Ammon's horn (tissue), 1 donor: ENCODE results near the gene SLC29A3.

Experiments used
- DNase-seq: peaks from one replicate; pipeline ENCODE4 v3.0.0-alpha.2; 2016; ENCODE audit warnings: low spot score

Gene SLC29A3

GRCh38 chr10:71321386-71321785 lies 2.3 kb downstream of the SLC29A3 start:
- DNase-seq: no peak

DNA sequence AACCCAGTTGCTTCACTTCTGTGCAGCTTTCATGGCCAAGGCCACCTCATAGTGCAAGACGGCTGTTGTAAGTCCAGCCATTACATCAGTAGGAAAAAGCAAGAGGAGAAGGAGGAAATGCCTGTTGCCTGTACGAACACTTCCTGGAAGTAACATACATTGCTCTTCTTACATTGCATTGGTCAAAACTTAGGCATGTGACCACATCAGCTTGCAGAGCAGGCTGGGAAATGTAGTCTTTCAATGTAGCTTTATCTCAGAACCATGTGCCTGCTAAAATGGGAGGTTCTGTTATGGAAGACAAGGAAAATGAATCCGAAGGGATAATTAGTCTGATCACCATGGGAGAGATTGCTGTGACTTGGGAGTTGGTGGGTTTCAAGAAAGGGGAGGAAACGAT lies 4.3 kb downstream of the SLC29A3 start:
- DNase-seq: no peak

DNA sequence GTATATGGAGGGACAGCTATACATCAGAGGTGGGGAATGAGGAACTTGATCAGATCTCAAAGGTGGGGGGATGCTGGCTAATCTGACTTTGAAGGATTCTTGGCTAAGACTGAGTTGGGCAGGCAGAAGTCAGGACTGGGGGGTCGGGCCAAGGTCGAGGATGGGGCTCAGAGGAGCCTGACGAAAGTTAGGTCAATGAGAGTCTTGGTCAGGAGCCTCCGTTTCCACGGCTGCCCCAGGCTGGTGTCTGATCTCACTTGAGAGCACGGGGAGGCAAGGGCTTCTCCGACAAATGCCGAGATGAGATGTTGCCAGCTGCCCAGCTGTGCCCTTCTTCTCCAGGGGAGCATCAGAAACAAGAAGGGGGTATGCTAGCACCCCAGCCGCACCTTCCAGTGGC lies 5.7 kb downstream of the SLC29A3 start:
- DNase-seq: no peak

GRCh38 chr10:71325267-71325666 lies 6.2 kb downstream of the SLC29A3 start:
- no peak for DNase-seq

DNA sequence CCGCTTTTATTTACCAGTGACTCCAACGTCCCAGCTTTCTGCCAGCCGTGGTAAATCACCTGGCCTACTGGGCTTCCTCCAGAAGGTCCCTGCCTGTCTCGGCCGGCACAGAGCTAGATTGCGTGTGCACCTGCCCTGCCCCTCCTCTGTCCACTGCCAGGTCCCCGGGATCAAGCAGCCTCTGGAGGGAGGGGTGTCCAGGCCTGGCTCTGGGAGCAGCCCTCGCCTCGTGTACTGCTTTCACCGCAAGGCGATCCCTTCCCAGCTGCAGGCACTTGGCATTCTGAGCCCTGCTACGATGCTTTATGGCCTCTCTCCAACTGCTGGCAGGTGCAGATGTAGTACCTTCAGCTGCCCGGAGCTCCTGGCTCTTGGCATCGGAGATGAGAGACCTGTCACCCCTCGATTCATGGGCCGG lies 7.4 kb downstream of the SLC29A3 start:
- no peak for DNase-seq

DNA sequence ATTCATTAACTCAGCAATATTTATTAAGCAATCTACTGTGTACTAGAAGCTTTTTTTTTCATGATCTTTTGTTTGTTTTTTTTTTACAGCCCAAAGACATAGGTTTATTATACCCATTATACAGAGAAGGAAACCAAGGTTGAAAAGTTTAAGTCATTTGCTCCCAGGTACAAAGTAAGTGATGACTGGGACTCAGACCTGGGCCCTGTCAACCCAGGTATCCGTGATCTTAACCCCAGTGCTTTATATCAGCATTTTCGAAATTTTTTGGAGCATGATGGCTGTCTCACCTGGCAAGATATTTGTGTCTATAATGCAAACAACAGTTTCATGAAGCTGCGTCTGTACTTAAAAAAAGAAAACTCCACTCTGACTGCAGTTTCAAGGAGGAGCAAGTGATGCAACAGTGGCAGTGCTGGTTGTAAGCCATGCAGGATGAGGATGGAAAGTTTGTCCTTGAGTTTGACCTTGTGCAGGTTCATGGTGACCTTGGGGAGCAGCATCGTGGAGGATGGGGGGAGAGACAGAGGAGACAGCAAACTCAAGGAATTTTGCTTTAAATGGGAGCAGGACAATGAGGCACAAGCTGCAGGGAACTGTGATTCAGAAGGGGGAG lies 11.8 kb downstream of the SLC29A3 start:
- no peak for DNase-seq

- DNase-seq: no peak
These were observed 12.7 kb downstream of the SLC29A3 start for GRCh38 chr10:71331736-71332135.

DNA sequence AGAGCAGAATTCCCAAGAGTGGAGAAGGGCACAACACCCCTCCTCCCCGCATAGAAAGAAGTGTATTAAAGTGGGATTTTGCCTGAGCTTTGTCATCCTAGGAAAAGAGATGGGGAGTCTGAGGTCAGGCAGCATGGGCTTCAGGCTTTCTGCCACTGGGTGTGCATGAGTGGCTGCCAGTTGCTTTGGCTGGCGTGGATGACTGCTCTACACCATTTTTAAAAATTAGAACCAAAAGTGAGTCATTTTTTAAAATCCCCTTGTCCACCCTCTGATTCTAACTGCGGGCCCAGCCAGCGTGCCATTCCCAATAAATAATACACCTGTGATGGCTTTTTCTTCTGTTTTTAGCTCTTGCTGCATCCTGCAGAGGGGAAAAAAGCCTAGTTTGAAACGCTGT lies 13.4 kb downstream of the SLC29A3 start:
- no peak for DNase-seq

- DNase-seq: peak; percentile 61
These were observed 14.2 kb downstream of the SLC29A3 start for GRCh38 chr10:71333129-71333887.

GRCh38 chr10:71334221-71334791 lies 15.2 kb downstream of the SLC29A3 start:
- DNase-seq: no peak

DNA sequence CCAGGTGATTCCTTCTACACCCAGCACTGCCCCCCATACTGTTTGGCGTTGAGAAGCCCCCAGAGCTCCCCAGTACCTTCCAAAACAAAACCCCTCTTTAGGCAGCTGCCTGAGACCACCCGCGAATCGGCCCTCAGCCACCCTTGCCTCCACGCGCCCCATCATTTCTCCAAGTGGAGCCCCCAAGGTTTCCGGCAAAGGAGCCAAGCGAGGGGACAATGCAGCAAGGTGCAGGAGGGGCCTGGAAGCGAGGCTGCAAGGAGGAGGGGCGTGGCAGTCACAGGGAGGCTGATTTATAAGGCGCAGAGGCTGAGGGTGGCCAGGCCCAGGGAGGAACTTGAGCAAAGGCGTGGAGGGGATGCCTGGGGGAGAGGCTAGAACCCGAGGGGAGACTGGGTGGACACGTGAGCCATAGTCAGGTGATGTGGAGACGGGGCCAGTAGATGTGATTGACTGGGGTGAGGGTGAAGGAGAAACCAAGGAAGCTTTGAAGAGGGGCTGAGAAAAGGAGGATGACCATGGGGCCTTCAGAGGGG lies 16.2 kb downstream of the SLC29A3 start:
- DNase-seq: no peak

GRCh38 chr10:71336632-71337031 lies 17.6 kb downstream of the SLC29A3 start:
- DNase-seq: no peak

DNA sequence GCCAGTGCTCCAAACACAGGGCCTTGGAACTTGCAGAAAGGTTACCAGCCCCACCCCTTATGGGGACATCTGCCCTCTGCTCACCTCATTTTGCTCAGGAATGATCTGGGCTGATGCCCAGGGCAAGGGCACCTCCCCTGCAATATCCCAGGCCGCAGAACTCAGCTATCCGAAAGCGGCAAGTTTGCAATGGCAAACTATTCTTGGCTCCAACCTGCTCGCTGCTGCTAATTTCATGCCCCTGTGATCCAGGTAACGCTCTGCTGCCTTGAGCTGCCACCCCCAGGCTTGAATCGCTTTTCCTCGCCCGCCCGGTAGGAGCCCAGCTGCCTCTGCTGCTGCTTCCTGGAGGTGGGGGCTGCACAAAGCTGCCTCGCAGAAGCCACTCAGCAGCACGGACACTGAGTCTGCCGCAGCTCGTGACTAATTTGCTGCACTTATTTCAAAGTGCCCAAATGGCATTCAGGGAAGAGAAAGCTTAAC lies 18.2 kb downstream of the SLC29A3 start:
- no peak for DNase-seq

DNA sequence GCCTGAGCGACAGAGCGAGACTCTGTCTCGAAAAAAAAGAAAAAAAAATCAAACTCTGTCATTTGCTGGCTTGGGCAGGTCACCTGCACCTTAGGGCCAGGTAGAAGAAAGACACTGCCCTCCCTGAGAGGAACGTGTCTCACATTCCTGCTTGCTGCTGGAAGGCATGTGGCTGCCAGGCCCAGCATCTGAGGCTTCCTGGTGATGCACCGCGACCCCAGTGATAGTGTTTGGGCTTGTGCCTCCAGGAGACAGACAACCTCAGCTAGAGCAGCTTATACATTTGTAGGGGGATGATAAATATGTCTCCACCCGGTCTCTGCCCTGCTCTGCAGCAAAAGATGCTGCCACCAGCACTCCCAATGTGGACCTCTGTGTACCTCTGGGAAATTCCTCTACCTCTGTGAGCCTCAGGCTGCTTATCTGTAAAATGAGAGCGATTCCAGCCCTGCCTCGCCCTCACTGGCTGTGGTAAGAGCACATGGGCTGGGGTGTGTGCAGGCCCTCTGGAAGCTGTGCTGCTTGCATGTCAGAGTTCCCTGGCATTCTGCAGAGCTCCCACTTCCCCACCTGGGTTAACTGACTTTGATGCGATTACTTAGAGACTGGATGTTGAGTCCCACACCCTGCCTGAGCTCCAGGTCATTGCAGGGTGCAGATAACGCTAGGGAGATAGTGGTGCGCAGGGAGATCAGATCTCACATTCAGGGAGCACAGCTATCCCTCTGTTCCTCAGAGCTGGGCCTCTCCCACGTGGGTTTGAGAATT lies 19.9 kb downstream of the SLC29A3 start:
- DNase-seq: no peak

DNA sequence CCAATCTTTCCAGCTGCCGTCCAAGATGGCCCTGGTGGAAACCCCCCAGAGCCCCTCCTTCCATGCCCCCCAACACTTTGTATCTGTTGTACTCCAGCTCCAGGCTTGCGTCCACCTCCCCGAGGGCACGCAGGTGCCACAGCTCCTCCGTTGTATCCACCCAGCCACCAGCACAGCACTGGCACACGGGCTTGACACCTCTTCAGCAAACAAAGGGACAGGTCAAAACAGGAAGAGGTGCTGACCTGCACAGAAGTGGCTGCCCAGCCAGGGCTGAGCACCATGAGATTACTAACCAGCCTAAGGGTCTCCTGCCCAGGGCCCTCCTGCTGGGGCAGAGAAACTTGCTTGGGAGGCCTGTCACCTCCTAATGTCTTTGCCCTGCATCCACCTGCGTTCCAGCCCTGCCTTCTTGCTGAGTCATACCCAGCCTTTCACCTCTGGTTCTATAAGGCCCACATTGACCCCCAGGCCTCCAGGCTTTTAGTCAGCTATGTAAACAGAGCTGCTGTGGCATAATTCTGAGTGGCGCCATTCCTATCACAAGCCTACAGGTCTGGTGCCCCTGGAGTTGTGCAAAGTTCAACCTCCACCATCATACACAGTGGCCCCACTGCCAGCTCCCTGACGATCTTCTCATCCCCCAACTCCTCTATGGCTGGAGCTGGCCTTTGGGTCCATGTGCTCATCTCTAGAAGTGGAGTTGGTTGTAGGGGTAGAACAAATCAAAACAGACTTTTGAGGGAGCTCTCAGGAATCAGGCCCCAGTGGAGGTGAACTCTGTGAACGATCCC lies 20.9 kb downstream of the SLC29A3 start:
- no peak for DNase-seq

DNA sequence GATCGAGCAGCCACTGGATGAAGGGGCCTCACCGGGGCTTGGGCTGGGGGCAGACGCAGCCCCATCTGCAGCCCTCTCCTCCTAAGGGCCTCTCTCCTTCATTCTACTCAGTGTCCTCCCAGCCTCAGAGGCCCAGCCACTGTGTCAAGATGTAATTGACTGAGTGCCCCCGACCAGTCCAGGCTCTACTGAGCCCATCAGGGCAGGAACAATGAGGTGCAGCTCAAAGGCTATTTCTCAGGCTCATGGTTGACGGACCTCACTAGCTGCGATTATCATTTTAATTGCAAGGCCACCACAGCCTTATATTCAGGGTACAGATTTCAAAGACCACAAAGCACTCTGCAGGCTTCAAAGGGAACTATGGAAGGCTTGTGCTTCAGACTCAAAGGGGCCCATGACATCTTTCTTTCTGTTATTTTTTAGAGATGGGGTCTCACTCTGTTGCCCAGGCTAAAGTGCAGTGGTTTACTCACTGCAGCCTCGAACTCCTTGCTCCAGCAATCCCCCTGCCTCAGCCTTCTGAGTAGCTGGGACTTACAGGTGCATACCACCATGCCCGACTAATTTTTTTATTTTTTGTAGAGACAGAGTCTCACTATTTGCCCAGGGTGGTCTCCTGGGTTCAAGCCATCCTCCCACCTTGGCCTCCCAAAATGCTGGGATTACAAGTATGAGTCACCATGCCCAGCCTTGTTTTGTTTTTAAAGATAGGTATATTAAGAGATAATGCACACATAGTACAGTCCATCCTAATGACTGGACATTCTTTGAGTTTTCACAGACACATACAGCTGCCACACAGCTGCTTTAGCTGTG lies 23.7 kb downstream of the SLC29A3 start:
- no peak for DNase-seq

DNA sequence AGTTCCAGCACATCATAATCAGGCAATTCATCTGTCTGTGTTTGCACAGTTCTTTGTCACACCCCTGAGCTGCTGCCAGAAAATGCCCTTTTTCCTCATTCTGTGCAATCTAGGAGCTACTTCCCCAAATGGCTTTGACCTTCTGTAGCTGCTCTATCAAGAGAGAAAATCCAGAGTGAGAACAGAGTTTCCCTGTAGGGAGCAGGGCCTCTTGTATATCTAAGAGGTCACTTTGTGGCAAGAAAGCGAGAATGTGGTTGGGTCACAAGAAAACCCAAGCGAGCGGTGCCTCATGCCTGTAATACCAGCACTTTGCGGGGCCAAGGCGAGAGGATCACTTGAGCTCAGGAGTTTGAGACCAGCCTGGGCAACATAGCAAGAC lies 24.3 kb downstream of the SLC29A3 start:
- peak; percentile 68 for DNase-seq

- DNase-seq: no peak
These were observed 25.3 kb downstream of the SLC29A3 start for GRCh38 chr10:71344154-71344925.

DNA sequence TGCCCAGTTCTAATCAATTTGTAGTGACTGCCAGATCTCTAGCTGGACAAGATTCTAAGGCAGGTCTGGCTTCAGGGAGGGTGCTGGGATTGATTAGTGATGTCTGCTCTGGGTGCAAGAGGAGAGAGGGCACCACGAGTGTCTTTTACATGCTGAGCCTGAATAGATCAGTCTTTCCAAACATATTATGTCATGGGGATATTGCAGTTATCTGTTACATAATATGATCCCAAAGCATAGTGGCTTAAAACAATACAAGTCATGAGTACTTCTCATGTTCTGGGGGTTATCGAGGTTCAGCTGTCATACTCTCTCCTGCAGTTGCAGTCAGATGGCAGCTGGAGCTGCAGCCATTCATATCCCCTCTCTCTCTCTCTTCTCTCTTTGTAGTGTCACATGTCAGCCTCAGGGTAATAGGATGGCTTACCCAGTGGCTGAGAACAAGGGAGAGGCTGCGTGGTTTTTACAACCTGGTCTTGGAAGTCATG lies 26.0 kb downstream of the SLC29A3 start:
- DNase-seq: no peak

GRCh38 chr10:71345694-71346093 lies 26.6 kb downstream of the SLC29A3 start:
- no peak for DNase-seq
